ENCODE data around the gene STT3A.
A peak's percentile ranks its signal among the peaks of the same experiment; 100 is the strongest.

The STT3A gene

DNA sequence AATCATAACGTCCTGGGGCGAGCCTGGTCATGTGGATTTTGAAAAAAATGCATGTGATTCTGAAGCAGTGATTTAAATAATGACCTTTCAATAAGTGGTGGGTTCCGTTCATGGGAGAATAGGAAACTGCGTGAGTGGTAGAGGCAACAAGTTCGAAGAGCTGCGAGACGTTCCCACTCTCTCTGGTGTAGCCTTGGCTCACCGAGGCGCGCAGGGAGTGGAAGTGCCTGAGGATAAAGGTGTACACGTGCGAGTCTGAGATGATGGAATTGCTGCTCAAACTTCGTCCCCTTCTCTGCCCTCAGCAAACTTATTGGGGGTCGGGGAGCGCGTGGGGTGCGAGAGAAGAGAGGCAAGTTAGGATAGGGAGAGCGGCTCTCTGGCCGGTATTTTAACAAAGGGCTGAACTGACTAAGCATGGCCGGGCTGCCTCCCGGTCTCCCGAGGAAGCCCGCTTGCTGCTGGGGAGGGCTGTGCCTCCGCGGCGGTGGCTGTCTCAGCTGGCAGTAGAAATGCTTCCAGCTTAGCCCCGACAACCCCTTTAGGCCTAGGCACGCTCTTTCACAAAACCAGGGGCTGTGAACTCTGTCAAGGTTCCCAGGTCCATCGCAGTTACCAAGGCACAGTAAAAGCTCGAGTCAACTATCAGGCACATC, 875 bp upstream of the STT3A start:
- DNase-seq: peak; percentile 49

DNA sequence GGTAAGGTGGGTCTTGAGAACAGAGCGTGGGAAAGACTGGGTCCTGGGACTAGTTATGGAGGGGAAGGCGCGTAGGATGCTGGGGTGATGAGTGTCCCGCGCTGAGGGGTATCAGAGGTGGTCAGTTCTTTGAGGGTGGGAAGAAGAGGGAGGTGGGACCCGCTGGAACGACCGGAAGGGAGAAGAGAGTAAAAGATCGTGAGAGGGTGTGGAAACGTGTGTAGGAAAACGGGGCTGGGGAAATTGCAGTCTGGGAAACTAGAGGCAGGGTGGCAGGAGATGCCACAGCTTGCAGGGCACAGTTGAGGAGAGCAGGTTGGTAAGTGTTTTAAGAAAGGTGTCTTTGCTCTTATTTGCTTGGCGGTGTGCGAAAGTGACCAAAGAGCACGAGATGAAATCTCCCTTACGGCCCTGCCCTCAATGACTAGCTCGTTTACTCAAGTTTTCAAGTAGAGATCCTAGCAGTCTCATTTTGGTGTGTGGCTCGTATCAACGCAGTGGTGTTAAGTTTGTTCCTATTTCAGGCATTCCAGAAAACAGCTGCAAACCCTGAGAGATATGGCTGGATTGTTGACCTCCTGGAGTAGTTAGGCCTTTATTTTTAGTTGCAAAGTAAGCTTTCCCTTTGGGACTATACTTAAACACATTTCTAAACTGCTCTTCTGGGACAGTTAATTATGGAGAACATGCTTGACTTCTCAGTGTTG, 615 bp downstream of the STT3A start:
- peak; percentile 31 for DNase-seq

GRCh38 chr11:125594958-125595357, 2.3 kb downstream of the STT3A start:
- no peak for DNase-seq

- no peak for DNase-seq
Measured at GRCh38 chr11:125600663-125601062, 8.0 kb downstream of the STT3A start.

DNA sequence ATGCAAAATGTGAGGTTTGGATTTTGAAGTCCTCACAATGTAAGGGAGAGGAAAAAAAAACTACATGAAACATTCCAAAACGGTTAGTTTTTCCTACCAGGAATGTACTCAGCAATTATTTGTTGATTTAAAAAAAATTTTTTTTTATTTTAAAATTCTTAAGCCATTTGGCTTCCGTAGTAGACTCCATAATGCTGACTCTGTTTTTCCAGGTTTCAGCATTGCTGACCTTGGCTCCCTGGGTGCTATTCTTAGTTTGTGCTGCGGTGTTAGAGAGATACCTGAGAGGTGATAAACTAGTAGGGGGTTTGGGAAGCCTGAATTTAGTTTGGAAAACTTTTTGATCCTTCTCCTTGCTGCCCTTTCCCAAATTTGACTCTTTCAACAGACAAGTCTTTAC, 10.6 kb downstream of the STT3A start:
- no peak for DNase-seq

DNA sequence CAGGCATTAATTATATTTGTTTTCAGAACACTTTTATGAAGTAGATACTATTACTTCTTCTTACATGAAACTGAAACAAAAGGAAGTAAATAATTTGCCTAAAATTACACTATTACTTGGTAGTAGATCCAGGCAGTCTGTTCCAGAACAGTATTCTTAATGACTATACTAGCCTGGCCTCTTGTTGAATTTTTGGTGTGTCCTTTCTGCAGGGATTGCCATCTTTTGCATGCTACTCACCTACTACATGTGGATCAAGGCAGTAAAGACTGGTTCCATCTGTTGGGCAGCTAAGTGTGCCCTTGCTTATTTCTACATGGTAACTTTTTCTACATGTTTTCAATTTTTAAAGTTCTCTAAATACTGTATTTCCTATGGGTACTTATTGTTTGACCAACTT, 12.8 kb downstream of the STT3A start:
- DNase-seq: no peak

- DNase-seq: no peak
Measured at GRCh38 chr11:125609545-125609944, 16.9 kb downstream of the STT3A start.

DNA sequence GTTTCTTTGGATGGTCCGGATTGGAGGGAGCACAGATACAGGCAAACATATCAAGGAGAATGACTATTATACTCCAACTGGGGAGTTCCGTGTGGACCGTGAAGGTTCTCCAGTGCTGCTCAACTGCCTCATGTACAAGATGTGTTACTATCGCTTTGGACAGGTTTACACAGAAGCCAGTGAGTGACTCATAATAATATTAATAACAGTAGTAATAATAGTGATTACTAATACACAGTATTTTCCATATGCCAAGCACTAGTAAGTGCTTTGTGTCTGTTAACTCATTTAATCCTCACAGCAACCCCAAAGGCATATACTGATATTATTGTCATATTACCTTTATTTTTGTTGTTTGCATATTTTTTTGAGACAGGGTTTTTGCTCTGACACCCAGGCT, 25.7 kb downstream of the STT3A start:
- DNase-seq: no peak

- DNase-seq: no peak
Measured at GRCh38 chr11:125621995-125622394, 29.3 kb downstream of the STT3A start.

GRCh38 chr11:125623064-125623463, 30.4 kb downstream of the STT3A start:
- no peak for DNase-seq

DNA sequence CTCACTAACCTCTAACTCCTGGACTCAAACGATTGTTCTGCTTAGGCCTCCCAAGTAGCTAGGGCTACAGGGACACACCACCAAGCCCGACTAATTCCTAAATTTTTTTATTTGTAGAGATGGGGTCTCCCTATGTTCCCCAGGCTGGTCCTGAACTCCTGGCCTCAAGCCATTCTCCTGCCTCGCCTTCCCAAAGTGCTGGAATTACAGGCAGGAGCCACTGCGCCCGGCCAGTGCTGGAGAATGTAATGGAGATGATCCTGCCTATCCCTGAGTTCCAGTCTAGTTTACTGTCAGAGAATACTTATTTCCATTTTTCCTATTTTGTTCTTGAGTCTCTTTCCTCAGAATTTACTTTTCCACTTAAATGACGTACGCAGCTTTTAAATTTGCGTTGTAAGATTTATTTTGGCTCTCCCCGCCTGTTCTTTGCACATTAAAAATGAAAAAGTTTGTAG, 32.1 kb downstream of the STT3A start, which contains the start of gene CHEK1:
Gene CHEK1, plus strand, starts transcription at position 408 of the 458 bp plus-strand sequence. CDS start 1,606 bp downstream, outside the sequence.
- no peak for DNase-seq

GRCh38 chr11:125625225-125625629, 32.6 kb downstream of the STT3A start:
- DNase-seq: peak; percentile 76

- DNase-seq: peak; percentile 91
Measured at GRCh38 chr11:125625630-125626287, 33.1 kb downstream of the STT3A start.

DNA sequence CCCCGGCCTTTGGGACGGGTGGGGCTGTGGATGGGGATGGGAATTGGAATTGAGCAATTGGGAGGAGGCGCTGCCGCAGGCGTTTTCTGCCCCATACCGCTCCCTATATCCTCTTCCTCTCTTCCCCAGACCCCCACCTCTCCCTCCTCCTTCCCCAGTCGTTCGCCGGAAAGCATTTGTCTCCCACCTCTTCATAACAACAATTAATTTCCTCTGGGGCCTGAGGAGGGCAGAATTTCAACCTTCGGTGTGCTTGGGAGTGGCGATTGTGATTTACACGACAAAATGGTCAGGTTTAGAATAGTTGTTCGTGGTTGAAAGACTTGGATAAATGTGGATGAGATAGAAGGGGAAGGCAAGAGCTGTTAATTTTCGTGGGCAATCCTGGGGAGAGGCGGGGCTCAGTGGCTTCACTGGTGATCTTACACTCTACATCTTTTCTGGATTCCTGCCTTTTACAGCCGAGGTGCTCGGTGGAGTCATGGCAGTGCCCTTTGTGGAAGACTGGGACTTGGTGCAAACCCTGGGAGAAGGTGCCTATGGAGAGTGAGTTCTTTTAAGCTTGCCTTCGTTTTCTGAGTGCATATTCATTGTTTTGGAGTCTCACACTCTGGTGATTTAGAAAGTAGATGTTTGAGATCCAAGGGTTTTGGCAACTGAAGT, 33.8 kb downstream of the STT3A start:
- DNase-seq: peak; percentile 87

GRCh38 chr11:125627236-125627910, 34.7 kb downstream of the STT3A start:
- DNase-seq: no peak

DNA sequence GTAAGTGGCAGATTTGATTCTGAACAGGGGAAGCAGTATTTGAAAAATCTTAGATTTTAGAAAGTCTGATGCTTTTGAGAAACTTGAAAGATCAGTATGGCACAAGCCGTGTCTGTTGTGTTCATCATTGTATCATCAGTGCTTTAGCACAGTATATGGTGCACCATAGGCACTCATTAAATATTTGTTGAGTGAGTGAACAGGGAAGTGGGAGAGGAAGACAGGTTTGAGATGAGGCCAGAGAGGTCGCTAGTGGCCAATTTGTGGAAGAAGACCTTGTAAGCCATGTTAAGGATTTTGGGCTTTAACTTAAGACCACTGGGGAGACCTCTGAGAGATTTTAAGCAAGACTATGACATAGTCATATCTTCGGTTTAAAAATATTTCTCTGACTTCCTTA, 45.2 kb downstream of the STT3A start:
- no peak for DNase-seq

GRCh38 chr11:125638315-125638714, 45.7 kb downstream of the STT3A start:
- DNase-seq: no peak

DNA sequence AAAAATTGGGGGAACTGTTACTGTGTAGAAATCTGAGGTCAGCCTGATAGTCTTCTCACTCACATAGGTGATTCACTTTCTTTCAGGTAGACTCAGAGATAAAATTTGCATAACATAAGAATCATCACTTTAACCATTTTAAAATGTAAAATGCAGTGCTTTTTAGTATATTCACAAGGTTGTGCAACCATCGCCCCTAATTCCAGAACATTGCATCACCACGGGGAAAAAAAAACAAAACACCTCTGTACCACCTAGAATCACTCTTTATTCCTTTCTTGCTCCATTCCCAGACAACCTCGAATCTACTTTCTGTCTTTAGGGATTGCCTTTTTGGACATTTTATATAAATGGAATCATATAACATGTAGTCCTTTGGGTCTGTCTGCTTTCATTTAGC, 53.2 kb downstream of the STT3A start:
- DNase-seq: no peak

- DNase-seq: no peak
Measured at GRCh38 chr11:125649465-125650166, 57.0 kb downstream of the STT3A start.

GRCh38 chr11:125662689-125663088, 70.0 kb downstream of the STT3A start:
- DNase-seq: no peak

- no peak for DNase-seq
Measured at GRCh38 chr11:125663910-125664309, 71.3 kb downstream of the STT3A start.

DNA sequence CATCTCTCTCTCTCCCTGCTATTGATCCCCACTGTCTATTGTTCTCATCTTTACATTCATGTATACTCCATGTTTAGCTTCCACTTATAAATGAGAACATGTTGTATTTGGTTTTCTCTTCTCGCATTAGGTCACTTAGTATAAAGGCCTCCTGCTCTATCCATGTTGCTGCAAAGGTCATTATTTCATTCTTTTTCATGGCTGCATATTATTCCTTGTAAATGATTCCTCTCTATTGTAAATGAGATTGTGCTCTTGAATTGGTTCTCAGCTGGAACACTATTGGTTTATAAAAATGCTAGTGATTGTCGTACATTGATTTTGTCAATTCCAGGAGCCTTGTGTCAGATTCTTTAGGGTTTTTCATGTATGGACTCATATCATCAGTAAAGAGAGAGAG, 74.5 kb downstream of the STT3A start:
- DNase-seq: no peak
